AG09319 (cell line): ENCODE results near the gene VPS25.

ENCODE experiments used
- DNase-seq: peaks from one replicate; pipeline ENCODE4 v3.0.0-alpha.2; 2010; ENCODE audit warnings: low read depth; ENCODE audit errors: extremely low read depth
- TF ChIP-seq, protein P1 (sequence below): IDR thresholded peaks from 2 replicates; pipeline ENCODE4 v1.5.1; 2011; ENCODE audit warnings: low read depth, mild to moderate bottlenecking, inconsistent platforms, low read length, moderate library complexity

Gene VPS25

DNA sequence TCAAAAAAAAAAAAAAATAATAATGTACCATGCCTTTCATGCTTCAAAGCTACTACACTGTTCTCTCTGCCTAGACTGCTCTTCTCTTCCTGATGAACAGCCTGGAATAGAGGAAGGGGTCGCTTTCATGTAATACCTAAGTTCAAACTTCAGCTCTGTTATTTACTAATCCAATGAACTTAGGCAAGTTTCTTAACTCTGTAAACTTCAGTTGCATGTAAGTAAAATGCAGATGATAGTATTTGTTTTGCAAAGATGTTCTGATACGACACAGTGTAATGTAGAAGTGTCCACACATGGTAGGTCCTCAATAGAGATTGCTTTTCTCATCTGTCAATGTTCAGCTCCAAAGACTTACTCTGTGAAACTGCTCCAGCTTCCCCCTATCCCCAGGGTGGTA is 18.7 kb downstream of the VPS25 start:
- no peak for DNase-seq
- TF ChIP-seq, protein P1, sequence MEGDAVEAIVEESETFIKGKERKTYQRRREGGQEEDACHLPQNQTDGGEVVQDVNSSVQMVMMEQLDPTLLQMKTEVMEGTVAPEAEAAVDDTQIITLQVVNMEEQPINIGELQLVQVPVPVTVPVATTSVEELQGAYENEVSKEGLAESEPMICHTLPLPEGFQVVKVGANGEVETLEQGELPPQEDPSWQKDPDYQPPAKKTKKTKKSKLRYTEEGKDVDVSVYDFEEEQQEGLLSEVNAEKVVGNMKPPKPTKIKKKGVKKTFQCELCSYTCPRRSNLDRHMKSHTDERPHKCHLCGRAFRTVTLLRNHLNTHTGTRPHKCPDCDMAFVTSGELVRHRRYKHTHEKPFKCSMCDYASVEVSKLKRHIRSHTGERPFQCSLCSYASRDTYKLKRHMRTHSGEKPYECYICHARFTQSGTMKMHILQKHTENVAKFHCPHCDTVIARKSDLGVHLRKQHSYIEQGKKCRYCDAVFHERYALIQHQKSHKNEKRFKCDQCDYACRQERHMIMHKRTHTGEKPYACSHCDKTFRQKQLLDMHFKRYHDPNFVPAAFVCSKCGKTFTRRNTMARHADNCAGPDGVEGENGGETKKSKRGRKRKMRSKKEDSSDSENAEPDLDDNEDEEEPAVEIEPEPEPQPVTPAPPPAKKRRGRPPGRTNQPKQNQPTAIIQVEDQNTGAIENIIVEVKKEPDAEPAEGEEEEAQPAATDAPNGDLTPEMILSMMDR = no peak

DNA sequence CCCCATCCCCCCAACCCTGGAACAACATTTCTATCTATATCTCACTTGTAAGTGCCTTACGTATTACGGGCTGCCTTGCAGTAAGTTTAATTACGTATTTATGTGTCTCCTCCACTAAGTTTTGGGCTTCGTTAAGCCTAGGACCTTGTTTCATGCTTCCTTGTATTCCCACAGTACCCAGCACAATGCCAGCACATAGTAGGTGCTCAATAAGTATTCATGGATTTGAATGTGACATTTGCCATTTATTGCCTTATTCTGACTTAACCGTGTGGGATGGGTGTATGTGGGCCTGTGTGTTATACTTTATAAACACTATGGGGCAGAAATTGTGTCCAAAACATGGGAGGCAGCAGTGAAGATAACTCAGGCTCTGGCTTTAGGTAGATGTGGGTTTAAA is 19.3 kb downstream of the VPS25 start:
- TF ChIP-seq, protein P1 = no peak
- no peak for DNase-seq

DNA sequence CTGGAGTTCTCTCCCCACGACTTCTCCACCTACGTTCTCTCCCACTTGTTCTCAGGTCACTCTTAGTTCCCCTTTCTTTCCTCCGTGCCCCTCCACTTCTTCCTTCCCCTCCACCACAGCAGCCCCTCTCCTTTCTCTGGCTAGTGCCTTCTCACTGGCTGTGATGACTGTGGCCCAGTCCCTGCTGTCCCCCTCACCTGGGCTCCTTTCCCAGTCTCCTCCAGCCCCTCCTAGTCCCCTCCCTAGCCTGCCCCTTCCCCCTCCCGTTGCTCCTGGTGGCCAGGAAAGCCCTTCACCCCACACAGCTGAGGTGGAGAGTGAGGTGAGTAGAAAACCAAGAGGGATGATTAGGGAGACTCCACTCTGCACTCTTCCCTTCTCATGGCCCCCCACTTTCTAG is 21.8 kb downstream of the VPS25 start:
- TF ChIP-seq, protein P1 = no peak
- no peak for DNase-seq

DNA sequence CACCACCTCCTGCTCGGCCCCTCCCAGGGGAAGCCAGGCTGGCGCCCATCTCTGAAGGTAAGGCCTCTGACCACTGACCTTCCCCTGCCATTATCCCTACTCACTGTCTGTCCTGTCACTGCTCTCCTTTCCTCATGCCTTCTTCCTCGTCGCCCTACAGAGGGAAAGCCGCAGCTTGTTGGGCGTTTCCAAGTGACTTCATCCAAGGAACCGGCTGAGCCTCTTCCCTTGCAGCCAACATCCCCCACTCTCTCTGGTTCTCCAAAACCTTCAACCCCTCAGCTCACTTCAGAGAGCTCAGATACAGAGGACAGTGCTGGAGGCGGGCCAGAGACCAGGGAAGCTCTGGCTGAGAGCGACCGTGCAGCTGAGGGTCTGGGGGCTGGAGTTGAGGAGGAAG is 22.2 kb downstream of the VPS25 start:
- TF ChIP-seq, protein P1 = no peak
- DNase-seq = no peak

DNA sequence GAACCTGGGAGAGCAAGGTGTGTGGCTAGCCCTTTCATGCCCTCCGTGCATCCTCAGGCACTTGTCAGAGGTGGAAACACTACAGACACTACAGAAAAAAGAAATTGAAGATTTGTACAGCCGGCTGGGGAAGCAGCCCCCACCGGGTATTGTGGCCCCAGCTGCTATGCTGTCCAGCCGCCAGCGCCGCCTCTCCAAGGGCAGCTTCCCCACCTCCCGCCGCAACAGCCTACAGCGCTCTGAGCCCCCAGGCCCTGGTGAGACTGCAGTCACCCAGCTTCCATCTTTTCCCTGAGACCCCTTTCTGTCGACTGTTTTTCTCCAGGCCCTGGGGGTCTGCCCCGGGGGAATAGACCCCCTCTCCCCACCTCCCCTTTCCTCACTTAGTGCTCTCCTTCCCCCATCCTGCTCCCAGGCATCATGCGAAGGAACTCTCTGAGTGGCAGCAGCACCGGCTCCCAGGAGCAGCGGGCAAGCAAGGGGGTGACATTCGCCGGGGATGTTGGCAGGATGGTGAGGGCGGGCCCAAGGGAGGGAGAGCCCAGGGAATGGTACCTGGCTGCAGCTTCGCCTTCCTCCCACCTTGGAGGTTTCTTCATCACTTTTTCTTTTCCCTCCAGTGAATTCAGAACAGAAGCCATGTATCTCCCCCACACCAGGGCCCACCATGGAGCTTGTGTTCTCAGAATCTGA is 23.0 kb downstream of the VPS25 start:
- TF ChIP-seq, protein P1 = no peak

DNA sequence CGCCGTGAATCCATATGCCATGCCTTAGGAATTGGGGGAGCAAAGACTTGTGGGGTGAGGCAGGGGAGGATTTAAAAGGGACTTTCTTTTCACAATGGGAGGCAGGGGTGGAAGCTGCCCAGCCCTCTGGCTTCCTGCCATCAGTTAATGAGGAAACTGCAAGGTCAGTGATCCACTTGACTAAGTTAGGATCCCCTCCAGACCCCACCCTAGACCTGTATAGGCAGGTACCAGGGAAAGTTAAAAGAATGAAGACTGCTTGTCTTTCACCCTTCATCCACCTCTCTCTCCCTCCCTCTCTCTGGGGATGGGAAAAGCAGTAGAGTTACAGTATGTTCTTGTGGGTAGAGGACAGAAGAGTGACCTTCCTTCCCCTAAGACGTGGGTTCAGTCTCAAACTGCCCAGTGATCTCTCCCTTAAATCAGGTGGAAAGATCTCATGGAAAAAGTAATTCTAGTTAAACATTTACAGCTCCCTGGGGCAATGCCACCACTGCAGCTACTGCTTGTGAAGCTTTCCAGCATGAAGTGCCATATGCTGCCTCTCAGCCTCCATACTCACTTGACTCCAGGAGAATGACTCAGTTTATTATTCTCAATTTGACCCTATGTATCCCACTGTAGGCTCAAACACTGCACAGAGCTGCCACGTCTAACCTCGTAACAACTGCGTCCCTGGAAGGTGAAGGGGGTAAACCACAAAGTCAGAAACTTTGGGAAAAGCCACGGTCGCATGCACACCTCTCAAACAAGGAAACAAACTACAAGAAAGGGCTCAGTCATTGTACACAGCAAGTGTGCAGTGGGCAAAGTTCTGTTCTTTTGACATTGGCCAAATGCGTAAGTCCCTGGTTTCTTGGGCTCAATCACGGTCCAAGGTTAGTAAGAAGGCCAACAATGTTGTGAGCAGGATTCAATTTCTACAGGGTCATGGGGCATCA is 24.1 kb downstream of the VPS25 start:
- no peak for DNase-seq
- TF ChIP-seq, protein P1 = no peak

More for the DNA sequence above, 23.0 kb downstream of the VPS25 start:
- no peak for DNase-seq

DNA sequence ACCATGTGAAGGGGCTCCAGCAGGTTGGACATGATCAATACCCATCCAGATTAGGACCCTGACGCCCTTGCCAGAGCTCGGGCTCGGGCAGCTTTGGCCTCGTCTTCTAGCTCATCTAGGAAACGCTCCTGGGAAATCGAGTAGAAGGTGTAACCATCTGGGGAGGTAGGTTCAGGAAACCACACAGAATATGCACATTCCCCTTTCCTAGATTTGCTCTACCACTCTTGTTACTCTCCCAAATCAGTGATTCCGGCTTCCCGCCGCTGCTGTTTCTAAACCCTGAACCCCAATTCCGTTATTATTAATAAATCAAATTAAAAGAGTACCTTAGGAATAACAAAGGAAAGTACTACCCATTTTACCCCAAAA is 24.7 kb downstream of the VPS25 start:
- TF ChIP-seq, protein P1 = no peak
- DNase-seq = no peak
